SH-SY5Y (cell line): ENCODE data around the gene RAPGEF2.

Experiments
- GATA2 ChIP-seq: IDR thresholded peaks from 2 replicates; pipeline ENCODE4 v1.6.1; 2011; ENCODE audit warnings: mild to moderate bottlenecking, low read depth, low read length
- GATA3 ChIP-seq: IDR thresholded peaks from 2 replicates; pipeline ENCODE4 v1.6.1; 2011; ENCODE audit warnings: low read depth, mild to moderate bottlenecking, low read length, moderate library complexity

- TF ChIP-seq GATA2 (no peak), GATA3 (no peak)
These were observed 6.4 kb upstream of the RAPGEF2 start for GRCh38 chr4:159096434-159096833.
